Skin epidermis (tissue), 12 donors: Measurements from ENCODE around the gene DDX4.

Experiments used
- H3K27ac ChIP-seq, 21 experiments: fragments of 200-600 bp; sonication (generic) in 11 of 21; one replicate each; pipeline ENCODE4 v1.5.0; 2020; ENCODE audit warnings: mild to moderate bottlenecking in 3 of 21, inconsistent platforms in 2 of 21, moderate library complexity in 2 of 21
- H3K4me3 ChIP-seq, 7 experiments: fragments of 200-600 bp; sonication (generic) in 2 of 7; one replicate each; pipeline ENCODE4 v1.5.0; 2020; ENCODE audit warnings: inconsistent platforms in 2 of 7, mild to moderate bottlenecking in 2 of 7, moderate library complexity in 1 of 7

DDX4 gene

GRCh38 chr5:55858104-55858503, 120.2 kb downstream of the DDX4 start:
- Histone ChIP-seq H3K4me3 (no peak overlapping the region), H3K27ac (no peak overlapping the region)

- no peak overlapping the region for H3K27ac ChIP-seq
- no peak overlapping the region for H3K4me3 ChIP-seq
Observed at GRCh38 chr5:55860288-55860687, 122.4 kb downstream of the DDX4 start.

GRCh38 chr5:55860709-55861108, 122.8 kb downstream of the DDX4 start:
- Histone ChIP-seq H3K4me3 (no peak overlapping the region), H3K27ac (no peak overlapping the region)

GRCh38 chr5:55864606-55865541, 127.0 kb downstream of the DDX4 start:
- H3K27ac ChIP-seq = no peak overlapping the region
- no peak overlapping the region for H3K4me3 ChIP-seq

- Histone ChIP-seq H3K4me3 (no peak overlapping the region), H3K27ac (no peak overlapping the region)
Observed at GRCh38 chr5:55865831-55866230, 128.0 kb downstream of the DDX4 start.

GRCh38 chr5:55866485-55866884, 128.6 kb downstream of the DDX4 start:
- H3K27ac ChIP-seq = no peak overlapping the region
- no peak overlapping the region for H3K4me3 ChIP-seq
